ENCODE measurements around the gene PCMTD2. TPM values are rescaled to one million over a fixed set of nuclear protein-coding genes. Genes with fewer than 3 reads are reported as not detected.
A peak's percentile ranks its signal among the peaks of the same experiment; 100 is the strongest.

Gene PCMTD2
- total and polyA plus RNA-seq, 2 of the 13 experiments (the other 11 are each of a cell fraction or from before 2014, with no cell fraction given), result 47.0 to 76.9 TPM

GRCh38 chr20:64238115-64238825 lies 17.3 kb upstream of the PCMTD2 start (continued):
- TF ChIP-seq HNRNPLL (IDR thresholded peaks at IDR 0.05; ENCODE audit: low read depth, low read length, poor library complexity, severe bottlenecking), result no peak
- peak; percentile 6; the same call in 1 of the 2 replicates for TF ChIP-seq JUN (CRISPR knock-in tag; IDR thresholded peaks at IDR 0.05)
- no peak for TF ChIP-seq HMG20B (CRISPR knock-in tag; conservative IDR thresholded peaks at IDR 0.05)
- no peak for TF ChIP-seq MTERF4 (CRISPR knock-in tag; IDR thresholded peaks at IDR 0.05)
- no peak for TF ChIP-seq ZNF274 (CRISPR knock-in tag; IDR thresholded peaks at IDR 0.05)
- TF ChIP-seq ATF1 (CRISPR knock-in tag; IDR thresholded peaks at IDR 0.05), result no peak
- no peak for TF ChIP-seq SCMH1 (CRISPR knock-in tag; IDR thresholded peaks at IDR 0.05; ENCODE audit: borderline replicate concordance)
- 0 out of 2 replicates have a peak, but pooled peaks have one; percentile 31 for TF ChIP-seq NCOA1 (CRISPR knock-in tag; IDR thresholded peaks at IDR 0.05)
- TF ChIP-seq ZSCAN31 (CRISPR knock-in tag; IDR thresholded peaks at IDR 0.05; ENCODE audit: low read depth), result 0 out of 2 replicates have a peak, but pooled peaks have one; percentile 77
- TF ChIP-seq GATAD1 (CRISPR knock-in tag; IDR thresholded peaks at IDR 0.05), result peak; percentile 39
- TF ChIP-seq ZNF883 (CRISPR knock-in tag; IDR thresholded peaks at IDR 0.05; ENCODE audit: not compliant biosample characterization), result peak; percentile 64
- TF ChIP-seq DZIP1 (CRISPR knock-in tag; IDR thresholded peaks at IDR 0.05), result no peak
- TF ChIP-seq KDM1A (CRISPR knock-in tag; IDR thresholded peaks at IDR 0.05), result peak; percentile 70; the same call in 1 of the 2 replicates
- peak; percentile 93 for TF ChIP-seq ARNTL (CRISPR knock-in tag; IDR thresholded peaks at IDR 0.05)
- peak; percentile 86 for TF ChIP-seq RXRB (CRISPR knock-in tag; IDR thresholded peaks at IDR 0.05; ENCODE audit: borderline replicate concordance)
- 0 out of 2 replicates have a peak, but pooled peaks have one; percentile 60 for TF ChIP-seq ZNF747 (CRISPR knock-in tag; IDR thresholded peaks at IDR 0.05; ENCODE audit: borderline replicate concordance)
- no peak for TF ChIP-seq YY1 (IDR thresholded peaks at IDR 0.05; ENCODE audit: insufficient read depth, insufficient replicate concordance, low read depth, low read length)
- peak; percentile 56; the same call in 1 of the 2 replicates for TF ChIP-seq BHLHE40 (IDR thresholded peaks at IDR 0.05; ENCODE audit: low read length)
- TF ChIP-seq RAD21 (CRISPR knock-in tag; IDR thresholded peaks at IDR 0.05), result peak; percentile 33; the same call in 1 of the 2 replicates
- 0 out of 2 replicates have a peak, but pooled peaks have one; percentile 65 for TF ChIP-seq NFKB2 (CRISPR knock-in tag; IDR thresholded peaks at IDR 0.05; ENCODE audit: borderline replicate concordance)
- peak; percentile 26 for TF ChIP-seq DPF2 (CRISPR knock-in tag; IDR thresholded peaks at IDR 0.05; ENCODE audit: borderline replicate concordance, low read depth)
- peak; percentile 53; the same call in 1 of the 2 replicates for TF ChIP-seq ATF2 (CRISPR knock-in tag; IDR thresholded peaks at IDR 0.05)
- TF ChIP-seq YEATS2 (CRISPR knock-in tag; IDR thresholded peaks at IDR 0.05; ENCODE audit: borderline replicate concordance), result peak; percentile 47; the same call in 1 of the 2 replicates
- no peak for TF ChIP-seq SOX6 (IDR thresholded peaks at IDR 0.05)
- peak; percentile 60; the same call in 1 of the 2 replicates for TF ChIP-seq SOX6 (CRISPR knock-in tag; IDR thresholded peaks at IDR 0.05)
- TF ChIP-seq SPEN (CRISPR knock-in tag; IDR thresholded peaks at IDR 0.05; ENCODE audit: low read depth), result peak; percentile 27; the same call in 1 of the 2 replicates
